ENCODE results near the gene LPAR1.

The LPAR1 gene

DNA sequence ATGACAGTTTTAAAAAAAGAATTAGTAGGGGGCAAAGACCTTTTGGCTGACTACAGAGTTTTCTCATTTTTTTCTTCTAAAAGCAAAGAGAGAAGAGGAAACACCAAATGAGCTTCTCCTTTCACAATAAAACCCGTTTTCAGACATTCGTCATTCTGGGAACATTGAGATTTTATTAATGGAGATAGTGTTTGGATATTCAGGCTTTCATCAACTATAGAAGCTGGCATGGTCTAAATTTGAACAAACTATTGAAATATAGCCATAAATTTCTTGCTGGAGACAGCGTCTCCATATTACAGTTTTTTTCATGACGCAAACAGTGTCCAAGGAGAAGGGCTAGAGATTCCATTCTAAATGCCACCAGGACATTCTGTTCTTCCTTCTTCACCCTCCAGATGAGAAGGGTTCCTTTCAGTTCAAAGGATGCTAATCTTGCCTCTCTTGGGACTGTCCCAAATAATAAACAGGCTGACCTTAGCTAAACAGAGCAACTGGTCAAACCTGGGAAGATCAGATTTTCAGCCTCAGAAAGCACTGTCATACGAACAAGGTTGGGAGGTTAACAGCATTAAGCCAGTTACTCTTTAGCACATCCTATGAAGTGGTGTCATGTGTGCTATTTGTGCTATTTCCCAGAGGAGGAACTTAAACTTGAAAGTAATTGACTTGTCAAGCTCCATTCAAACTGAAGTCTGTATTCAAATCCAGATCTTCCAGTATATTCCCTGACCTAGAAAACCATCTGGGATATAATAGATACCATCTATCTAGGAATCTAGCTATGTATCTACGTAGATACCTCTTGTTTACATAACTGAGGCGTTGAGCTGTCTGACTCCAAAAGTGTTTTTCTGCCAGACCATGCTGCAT, 125.6 kb downstream of the LPAR1 start:
- peak; percentile 15 for DNase-seq

DNA sequence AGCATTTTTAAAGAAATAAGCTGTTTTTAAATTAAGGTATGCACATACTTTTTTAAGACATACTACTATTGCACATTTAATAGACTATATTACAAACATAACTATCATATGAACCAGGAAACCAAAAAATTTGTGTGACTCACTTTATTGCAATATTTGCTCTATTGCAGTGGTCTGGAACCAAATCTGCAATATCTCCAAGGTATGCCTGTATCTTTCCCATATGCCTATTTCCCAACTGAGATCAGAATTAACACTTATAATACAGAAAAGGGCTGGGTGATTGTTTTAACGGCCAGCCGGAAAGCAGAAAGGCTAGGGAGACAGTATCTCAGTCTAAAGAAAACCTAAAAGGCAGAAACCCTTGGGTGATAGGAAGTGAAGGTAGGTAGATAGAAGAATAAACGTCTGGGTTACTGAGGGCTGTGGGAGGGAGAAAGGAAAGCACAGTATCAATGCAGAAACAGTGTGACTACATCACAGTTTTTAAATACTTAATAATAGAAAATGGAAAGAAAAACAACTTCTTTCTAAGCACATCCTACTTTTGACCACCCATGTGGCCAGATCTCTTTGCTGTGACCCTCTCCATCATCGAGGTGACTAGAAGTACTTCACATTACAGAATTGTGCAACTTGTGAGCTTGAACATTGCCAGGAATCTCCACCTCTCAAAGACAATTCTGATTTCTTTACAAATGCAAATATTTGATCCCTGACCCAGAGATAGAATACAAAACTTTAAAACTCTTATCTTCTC, 126.4 kb downstream of the LPAR1 start:
- DNase-seq, result peak; percentile 89

DNA sequence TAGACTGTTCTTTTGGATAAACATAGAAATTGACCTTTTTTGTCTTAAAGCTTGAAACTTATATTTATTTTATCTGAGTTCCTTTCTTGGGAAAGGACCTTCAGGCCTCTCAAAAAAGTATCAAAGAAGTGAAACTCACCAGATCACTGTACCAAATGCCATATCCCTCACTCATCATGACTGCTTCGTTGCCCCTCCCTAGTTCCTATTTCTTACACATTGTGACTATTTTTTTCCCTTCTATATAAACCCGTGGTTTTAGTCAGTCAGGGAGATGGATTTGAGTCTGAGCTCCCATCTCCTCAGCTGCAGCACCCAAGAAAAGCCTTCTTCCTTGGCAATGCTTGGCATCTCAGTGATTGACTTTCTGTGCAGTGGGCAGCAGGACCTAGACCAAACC, 129.4 kb downstream of the LPAR1 start:
- DNase-seq, result no peak

DNA sequence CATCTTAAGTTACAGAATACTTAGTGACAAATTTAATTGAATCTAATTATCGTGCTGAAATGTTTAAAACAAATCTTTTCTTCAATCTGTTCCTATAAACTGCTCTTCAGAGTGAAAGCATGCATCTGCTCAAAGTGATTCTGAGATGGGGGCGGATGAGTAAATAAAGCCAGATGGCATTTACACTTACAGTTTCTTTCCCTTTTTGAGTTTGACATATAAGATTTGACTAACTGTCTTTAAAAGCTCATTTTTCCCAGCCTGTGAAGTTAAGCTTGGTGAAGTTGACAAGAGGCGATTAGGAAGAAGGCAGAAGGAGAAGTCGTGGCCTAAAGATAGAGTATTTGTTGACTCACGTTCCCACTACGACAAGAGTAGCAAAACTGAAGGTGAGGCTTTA, 137.4 kb downstream of the LPAR1 start:
- peak; percentile 22 for DNase-seq

DNA sequence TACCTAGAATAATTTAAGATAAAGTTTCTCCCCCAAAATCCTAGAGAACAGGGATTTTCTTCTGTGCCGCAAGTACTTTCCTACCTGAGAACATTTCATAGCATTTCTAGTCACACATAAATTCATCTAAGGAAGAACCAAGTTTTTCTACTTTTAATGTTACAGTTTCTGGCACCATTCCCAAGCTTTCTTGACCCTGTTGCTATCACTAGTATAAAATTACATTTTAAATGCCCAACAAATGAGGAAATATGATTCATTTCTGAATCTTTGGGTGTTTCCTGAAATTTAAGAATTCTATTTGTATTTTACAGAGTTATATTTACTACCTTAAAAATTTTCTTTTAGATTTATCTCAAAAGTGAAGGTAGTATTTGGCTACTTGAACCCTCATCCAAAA, 137.8 kb downstream of the LPAR1 start:
- DNase-seq, result peak; percentile 35

DNA sequence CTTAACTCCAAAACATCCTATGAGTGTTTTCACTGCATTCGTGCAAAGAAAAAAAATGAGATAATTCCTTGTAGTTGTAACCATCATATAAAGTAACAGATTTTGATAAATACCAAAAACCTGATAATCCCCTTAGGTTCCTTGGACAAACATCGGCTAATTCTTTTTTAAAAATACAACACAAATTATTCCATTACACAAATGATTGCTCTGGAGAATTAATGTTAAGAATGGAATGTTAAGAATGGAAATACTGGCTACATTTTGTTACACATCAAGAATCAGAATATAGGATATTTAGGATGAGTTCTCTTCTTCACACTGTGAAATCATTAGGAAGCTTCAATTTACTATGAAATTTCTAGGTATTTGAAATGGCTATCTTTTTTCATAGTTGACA, 139.4 kb downstream of the LPAR1 start:
- no peak for DNase-seq

DNA sequence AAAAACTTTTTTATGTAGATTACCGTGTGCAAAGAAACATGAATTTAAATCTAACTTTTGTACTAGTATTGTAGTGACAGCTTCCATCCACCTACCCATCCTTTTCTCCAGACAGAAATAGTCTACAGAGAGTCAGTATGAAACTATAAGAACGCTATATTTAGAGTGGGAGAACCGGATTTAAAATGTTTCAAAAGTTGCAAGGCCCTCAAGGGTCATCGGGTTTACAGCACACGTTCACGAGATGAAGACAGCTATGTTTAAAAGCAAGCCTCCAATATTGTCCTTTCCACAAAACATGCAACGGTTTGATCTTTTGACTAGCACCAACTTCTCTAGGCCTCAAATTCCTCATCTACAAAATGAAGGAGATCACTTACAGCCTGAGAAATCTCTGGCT, 139.9 kb downstream of the LPAR1 start:
- DNase-seq, result no peak

DNA sequence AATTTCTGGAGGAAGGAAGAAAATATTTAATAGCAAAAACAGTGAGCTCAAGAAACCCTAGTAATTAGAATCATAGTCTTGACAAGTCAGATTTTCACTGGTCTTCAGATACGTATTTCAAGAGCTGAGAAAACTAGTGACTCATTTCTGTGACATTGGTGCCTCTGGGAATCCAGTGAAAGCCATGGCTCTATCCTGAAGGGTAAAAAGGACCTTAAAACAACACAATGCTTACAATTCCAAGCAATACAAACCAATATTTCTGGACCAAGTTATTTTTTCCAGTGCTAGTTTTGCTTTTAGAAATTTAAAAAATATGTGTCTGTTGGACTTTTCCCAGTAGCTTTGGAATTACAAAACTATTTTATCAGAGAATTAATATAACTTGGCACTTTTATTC, 140.3 kb downstream of the LPAR1 start:
- DNase-seq, result peak; percentile 22

DNA sequence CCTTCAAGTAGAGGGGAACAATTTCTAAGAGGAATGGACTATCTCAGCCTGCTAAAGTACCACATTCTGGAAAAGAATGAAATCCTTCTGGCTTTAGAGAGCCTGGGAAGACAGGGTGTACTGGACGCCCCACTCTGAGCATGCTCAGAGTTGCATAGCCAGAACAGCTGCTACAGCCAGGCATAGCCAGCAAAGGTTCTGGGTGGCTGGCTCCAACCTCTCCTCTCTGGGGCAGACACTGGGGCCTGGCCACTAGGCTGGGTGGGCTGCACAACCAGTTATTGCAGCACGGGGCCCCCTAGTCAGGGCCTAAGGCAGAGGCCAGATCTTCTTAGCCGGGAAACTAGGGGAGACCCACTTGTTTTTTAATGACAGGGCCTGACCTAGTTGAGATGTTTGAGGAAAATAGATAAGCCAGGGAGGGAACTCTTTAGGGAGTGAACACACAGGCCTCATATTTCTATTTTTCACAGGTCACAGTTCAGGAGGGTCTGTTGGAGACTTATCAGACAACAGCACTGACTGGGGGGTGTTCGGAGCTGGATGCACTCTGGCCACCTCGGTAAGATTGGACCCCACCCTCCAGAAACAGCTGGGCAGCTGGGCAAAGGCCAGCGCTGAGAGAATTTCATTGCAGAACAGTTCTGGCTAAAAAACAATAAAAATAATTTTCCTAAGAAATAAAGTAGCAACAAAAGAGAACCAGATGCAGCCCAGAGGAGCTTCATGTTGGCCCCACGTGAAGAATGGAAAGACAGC, 142.9 kb downstream of the LPAR1 start:
- DNase-seq, result no peak

DNA sequence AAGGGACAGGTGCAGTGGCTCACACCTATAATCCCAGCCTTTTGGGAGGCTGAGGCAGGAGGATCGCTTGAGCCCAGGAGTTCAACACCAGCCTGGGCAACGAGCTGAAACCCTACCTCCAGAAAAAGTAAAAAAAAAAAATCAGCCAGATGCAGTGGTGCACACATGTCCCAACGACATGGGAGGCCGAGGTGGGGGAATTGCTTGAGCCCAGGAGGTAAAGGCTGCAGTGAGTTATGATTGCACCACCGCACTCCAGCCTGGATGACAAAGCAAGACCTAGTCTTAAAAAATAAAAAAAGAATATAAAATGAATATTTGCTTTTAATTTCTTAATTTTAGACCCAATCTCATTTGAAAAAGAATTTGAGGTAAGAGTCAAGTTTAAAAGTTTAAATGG, 143.5 kb downstream of the LPAR1 start:
- DNase-seq, result no peak

DNA sequence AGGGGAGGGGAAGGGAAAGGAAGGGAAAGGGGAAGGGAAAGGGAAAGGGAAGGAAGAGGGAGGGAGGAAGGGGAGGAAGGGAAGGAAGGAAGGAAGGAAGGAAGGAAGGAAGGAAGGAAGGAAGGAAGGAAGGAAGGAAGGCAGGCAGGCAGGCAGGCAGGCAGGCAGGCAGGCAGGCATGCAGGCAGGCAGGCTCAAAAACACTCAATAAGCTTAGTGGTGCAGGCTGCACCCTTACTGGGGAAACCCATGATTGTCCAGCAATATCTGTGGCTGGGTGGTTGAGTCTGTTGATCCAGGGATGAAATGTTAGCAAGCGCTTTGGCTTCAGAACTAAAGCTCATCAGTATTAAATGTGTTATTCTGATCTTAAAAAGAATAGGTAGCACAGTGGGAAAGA, 145.6 kb downstream of the LPAR1 start:
- DNase-seq, result no peak

DNA sequence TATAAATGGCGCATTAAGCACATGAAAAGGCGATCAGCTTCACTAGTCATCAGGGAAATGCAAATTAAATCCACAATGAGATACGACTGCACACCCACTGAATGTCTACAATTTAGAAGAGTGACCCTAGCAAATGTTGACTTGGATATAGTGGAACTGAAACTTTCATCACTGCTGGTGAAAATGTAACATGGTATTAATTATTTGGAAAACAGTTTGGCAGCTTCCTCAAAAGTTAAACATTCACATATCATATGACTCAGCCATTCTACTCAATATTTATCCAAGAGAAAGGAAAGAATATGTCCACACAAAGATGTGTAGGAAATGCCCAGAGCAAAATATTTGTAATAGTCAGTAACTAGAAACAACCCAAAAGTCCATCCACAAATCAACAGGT, 146.5 kb downstream of the LPAR1 start:
- peak; percentile 68 for DNase-seq

DNA sequence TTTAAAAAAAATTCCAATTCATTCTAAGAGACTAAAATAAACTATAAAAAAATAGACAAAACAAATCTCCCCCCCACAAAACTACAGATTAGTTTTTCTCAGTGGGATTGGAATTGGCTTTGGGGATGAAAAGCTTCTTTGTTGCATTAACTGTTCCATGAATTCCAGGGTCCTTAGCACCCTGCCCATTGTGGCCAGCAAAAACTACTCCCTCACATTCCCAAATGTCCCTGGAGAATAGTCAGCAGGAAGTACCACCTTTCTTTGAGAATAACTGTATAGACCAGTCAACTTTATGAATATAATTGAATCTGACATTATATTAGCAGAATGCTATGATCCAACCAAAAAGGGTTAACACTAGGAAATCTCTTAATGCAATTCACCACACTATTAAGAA, 147.9 kb downstream of the LPAR1 start:
- DNase-seq, result peak; percentile 38

DNA sequence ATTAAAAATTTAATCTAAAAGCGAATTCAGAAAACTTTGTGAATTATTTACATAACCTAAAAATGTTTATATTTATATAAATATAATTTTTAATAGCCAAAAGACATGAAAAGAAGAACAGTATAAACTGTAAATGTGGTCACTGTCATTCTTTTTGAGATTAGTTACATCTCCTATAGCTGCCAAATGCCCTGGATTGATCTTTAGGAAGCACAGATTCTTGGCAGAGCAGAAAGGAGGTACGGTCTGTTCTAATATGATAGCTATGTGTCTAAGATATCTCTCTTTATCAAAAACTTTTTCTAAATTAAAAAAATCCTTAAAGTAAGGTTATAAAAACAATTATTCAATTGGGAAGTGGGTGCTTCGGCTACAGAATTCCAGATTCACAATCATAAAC, 151.0 kb downstream of the LPAR1 start:
- DNase-seq, result peak; percentile 17

DNA sequence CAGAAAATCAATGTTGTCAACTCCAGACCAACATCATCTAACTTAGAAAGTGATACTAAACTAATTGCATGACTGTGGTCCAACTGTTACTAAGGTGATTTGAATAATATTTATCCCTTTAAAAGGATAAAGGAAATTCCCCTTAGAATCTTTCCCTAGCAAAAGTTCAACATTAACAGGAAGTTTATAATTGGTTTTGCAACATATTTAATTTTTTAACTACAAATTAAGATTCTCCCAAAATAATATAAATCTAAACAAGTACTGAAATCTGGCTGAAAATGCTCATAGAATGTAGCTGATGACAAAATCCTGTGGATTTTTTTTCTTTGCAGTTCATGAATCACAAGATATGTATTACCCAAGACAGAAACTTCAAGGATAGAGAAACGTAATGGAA, 151.4 kb downstream of the LPAR1 start:
- DNase-seq, result peak; percentile 41

DNA sequence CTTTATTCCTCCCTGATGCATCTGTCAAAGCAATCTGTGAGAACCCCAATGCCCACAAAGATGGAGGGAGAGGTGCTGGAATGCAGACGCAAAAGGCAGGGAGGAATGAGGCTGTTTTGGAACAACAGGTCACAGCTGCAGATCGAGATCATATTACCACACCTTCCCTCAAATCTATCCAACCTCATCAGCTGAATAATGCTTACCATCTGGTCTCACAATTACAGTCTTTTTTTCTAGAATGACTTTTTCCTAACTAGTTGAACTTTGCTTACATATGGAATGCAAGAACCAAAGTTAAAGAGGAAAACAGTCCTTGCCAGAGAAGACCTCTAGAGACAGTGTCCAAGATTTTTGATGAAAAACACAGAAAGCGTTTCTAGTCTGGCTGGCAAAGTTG, 158.1 kb downstream of the LPAR1 start:
- peak; percentile 88 for DNase-seq

DNA sequence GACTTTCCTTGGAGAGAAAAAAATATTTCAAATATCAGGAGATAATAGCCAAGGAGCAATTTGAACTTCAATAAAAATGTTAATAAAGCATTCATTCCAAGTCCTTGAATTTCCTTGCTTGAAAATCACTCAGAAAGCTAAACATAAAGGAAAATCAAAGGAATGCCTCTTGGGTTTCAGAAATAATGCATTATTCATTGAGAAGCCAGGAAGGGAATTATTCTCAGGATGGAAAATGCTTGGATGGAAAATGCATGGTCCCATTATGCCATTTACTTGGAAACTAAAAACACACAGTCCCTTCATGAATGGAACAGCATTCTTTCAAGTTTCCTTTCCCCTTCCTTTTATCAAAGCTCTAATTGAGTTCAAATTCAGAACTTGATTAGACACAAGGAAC, 160.9 kb downstream of the LPAR1 start:
- DNase-seq, result no peak

DNA sequence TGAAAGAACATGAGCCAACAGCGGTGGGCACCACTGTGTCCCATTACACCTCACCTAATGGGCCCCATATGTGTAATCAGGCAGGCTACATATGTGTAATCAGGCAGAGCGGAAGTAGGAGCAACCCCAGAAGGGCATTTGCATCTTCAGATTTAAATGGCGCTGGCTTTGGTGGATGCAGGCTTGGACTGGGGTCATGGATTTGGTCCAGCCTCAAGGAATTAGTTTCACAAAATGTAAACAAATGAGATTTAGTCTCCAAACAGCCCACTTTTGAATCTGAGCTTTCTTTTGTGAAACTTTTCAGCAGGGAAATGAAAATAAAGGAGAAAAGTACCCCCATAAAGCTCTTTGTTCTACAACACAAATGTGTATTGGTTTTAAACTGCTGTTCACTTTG, 161.3 kb downstream of the LPAR1 start:
- no peak for DNase-seq

DNA sequence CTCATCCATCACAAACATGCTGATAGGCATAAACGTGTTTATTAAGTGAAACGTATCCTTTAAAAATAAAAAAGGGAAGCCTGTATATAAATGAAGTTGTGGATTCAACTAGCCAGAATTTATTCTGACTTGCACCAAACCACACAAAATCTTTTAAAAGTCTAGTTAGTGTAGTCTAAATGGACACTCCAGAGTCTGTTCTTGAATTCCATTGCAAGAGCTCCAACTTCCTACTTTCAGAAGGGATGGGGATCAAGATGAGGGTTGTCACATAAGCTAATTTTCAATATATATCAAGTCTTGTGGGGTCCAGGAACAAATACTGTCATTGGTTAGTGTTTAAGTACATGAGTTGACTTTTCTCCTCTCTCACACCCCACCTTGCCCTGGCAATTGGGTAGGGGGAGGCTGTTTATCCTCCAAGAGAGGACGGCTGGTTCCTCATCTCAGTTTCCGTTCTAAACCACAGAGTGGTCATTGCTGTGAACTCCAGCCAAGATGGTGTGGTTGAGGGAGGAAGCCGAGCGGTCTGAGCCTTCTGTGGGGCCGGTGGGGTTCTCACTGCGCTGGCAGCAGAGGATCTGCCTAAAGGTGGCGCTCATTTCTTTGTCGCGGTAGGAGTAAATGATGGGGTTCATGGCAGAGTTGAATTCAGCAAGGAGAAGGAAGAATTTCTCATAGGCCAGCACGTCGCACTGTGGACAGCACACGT, 163.2 kb downstream of the LPAR1 start:
- DNase-seq, result no peak

DNA sequence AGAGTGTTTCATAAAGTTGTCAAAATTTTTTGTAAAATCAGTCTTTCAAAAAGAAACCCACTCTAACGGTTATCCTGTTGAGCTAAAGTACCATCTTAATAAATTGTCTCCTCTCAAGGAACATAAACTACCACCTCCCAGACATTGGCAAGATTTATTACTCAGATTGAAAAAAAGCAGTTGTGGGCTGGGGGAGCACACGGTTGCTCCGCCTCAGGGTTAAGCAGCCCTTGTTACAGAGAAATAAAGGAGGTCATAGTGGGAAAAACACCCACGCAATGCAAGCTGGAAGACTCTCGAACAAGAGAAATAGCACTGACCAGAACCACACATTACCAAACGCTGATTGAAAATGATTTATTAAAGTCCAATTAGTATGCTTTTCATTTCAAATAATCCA, 165.3 kb downstream of the LPAR1 start:
- no peak for DNase-seq

DNA sequence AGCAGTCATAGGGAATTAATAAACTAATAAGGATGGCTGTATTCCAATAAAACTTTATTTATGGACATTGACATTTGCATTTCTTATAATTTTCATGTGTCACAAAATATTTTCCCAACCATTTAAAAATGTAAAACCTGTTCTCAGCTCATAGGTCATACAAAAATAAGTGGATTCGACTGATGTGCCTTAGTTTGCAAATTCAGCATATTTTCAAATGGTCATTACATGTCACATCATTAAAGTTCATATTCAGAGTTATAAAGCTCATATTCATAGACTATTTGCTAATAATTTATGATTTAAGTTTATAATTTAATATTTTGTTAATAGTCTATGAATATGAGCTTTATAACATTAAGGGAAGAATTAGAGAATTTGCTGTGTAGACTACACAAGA, 166.5 kb downstream of the LPAR1 start:
- DNase-seq, result no peak

DNA sequence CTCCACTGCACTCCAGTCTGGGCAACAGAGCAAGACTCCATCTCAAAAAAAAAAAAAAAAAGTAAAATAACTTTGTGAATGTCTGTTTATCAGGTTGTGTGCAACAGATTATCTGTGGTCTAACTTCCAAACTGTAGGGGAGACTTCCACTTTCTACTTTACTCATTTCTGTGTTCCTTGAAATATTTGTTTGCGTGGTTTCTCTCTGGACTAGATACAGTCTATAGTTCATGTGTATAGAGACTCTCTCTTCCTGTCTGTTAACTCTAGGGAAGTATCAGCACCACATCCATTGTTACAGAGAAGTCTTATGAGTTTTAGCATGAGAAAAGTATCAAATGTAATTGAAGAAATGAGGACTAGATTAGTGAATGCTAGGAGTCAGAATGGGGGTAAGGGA, 168.3 kb downstream of the LPAR1 start:
- DNase-seq, result no peak

DNA sequence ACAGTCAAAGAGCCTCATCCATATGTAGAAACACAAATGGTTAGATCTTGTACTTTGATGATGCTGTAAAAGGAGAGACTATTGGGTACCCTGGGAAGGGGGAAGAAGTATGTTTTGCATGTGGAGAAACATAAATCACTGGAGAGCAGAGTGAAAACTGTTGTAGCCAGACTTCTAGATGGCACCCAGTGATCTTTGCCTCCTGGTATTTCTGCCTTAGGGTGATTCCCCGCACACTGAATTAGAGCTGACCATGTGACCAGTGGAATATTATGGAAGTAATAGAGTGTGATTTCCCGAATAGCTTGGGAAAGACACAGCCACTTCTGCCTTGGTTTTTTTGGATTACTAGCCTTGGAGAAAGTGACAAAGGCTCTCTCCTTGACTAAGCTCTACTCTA, 174.3 kb downstream of the LPAR1 start:
- DNase-seq, result no peak
